Osteocyte (in vitro differentiated cells): ENCODE results near the gene ALKBH5. TPM values are rescaled to one million over a fixed set of nuclear protein-coding genes. Genes with fewer than 3 reads are reported as not detected.

Experiments
- DNase-seq: peaks from one replicate; pipeline ENCODE4 v3.0.0; 2021; ENCODE audit warnings: mixed read lengths; ENCODE audit not compliant: unreplicated experiment; ENCODE audit errors: extremely low spot score
- H3K27ac Mint-ChIP-seq: one replicate; pipeline ENCODE4 v1.8.0; 2021; ENCODE audit warnings: mild to moderate bottlenecking, mixed read lengths; ENCODE audit not compliant: unreplicated experiment
- H3K27me3 Mint-ChIP-seq: one replicate; pipeline ENCODE4 v1.8.0; 2021; ENCODE audit warnings: mixed read lengths; ENCODE audit not compliant: unreplicated experiment
- H3K36me3 Mint-ChIP-seq: one replicate; pipeline ENCODE4 v1.8.0; 2021; ENCODE audit warnings: mixed read lengths; ENCODE audit not compliant: unreplicated experiment
- H3K4me1 Mint-ChIP-seq: one replicate; pipeline ENCODE4 v1.8.0; 2021; ENCODE audit warnings: mixed read lengths; ENCODE audit not compliant: unreplicated experiment
- H3K4me3 Mint-ChIP-seq: one replicate; pipeline ENCODE4 v1.8.0; 2021; ENCODE audit warnings: mild to moderate bottlenecking, moderate library complexity, mixed read lengths; ENCODE audit not compliant: unreplicated experiment
- H3K9me3 Mint-ChIP-seq: one replicate; pipeline ENCODE4 v1.8.0; 2021; ENCODE audit warnings: mixed read lengths; ENCODE audit not compliant: unreplicated experiment
- CTCF ChIP-seq: fragments of 200-600 bp; sonication (generic); IDR thresholded peaks from 2 replicates; pipeline ENCODE4 v1.5.0; 2021; ENCODE audit warnings: antibody characterized with exemption, mild to moderate bottlenecking, moderate library complexity
- total RNA-seq: library from RNA; stranded (reverse); gene quantifications from 2 replicates; pipeline ENCODE4 v1.2.1, GENCODE V29; 2021

Gene ALKBH5
- total RNA-seq, 1 donor from 2014 or later = 89.4 TPM

GRCh38 chr17:18139949-18140348, 43.7 kb upstream of the ALKBH5 start:
- no peak overlapping the region for H3K27ac Mint-ChIP-seq
- H3K9me3 Mint-ChIP-seq = no peaks in the 10 kb centered on the region
- H3K27me3 Mint-ChIP-seq = no peaks in the 10 kb centered on the region
- H3K4me1 Mint-ChIP-seq = no peaks in the 10 kb centered on the region
- H3K4me3 Mint-ChIP-seq = no peak overlapping the region
- DNase-seq = no peak
- no peak for TF ChIP-seq CTCF
- no peaks in the 10 kb centered on the region for H3K36me3 Mint-ChIP-seq

- Mint-ChIP-seq H3K27me3 (no peaks in the 10 kb centered on the region), H3K4me1 (no peaks in the 10 kb centered on the region), H3K9me3 (no peaks in the 10 kb centered on the region), H3K36me3 (no peaks in the 10 kb centered on the region), H3K27ac (no peak overlapping the region), H3K4me3 (no peak overlapping the region)
- no peak for TF ChIP-seq CTCF
- DNase-seq = no peak
Measured at GRCh38 chr17:18140648-18141047, 43.0 kb upstream of the ALKBH5 start.

- no peaks in the 10 kb centered on the region for H3K36me3 Mint-ChIP-seq
- H3K4me1 Mint-ChIP-seq = no peaks in the 10 kb centered on the region
- DNase-seq = no peak
Measured at GRCh38 chr17:18141210-18141803, 42.3 kb upstream of the ALKBH5 start.

GRCh38 chr17:18142417-18142816, 41.2 kb upstream of the ALKBH5 start:
- DNase-seq = no peak
- no peak overlapping the region for H3K27ac Mint-ChIP-seq

More at GRCh38 chr17:18141210-18141803, 42.3 kb upstream of the ALKBH5 start:
- no peak overlapping the region for H3K27ac Mint-ChIP-seq
- H3K4me3 Mint-ChIP-seq = no peak overlapping the region
- H3K27me3 Mint-ChIP-seq = no peaks in the 10 kb centered on the region
- no peaks in the 10 kb centered on the region for H3K9me3 Mint-ChIP-seq
- peak; percentile 69 for TF ChIP-seq CTCF

More at GRCh38 chr17:18142417-18142816, 41.2 kb upstream of the ALKBH5 start:
- Mint-ChIP-seq H3K27me3 (no peaks in the 10 kb centered on the region), H3K4me1 (no peaks in the 10 kb centered on the region), H3K4me3 (no peak overlapping the region), H3K9me3 (no peaks in the 10 kb centered on the region), H3K36me3 (no peaks in the 10 kb centered on the region)
- no peak for TF ChIP-seq CTCF
